Measurements from ENCODE around the gene MAP3K8.

The MAP3K8 gene

DNA sequence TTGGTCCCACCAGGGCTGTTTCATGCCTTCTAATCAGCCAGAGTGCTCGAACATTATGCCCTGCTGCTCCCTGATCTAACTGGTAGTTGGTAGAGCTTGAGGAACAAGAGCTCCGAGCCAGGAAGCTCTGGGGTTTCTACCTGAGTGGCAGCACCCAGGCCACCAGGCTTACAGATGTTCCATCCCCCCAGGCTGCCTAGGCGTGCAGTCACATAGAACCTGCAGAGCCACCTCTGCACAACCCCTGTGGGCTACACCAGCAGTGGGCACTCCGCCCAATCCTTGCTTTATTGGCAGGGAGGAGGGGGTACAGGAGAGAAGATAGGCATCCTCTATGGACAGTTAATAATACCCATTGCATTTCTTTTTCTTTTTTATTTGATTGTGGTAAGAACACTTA is 21.8 kb downstream of the MAP3K8 start:
- Histone ChIP-seq H3K79me2 (ENCODE audit: control insufficient read depth, insufficient read depth, low read length, poor library complexity) (no peaks in the 10 kb centered on the region), H4K91ac (ENCODE audit: low read depth, low read length) (no peak overlapping the region), H3K4me2 (ENCODE audit: low read length) (no peak overlapping the region), H2AFZ (ENCODE audit: insufficient read depth, low read length, poor library complexity) (no peak overlapping the region), H3K4me3 (ENCODE audit: low read depth, low read length) (no peak overlapping the region), H3K14ac (ENCODE audit: low read length) (no peak overlapping the region), H3K18ac (ENCODE audit: low read length) (no peak overlapping the region), H4K12ac (ENCODE audit: low read depth, low read length) (no peak overlapping the region), H4K8ac (ENCODE audit: low read depth, low read length) (no peak overlapping the region), H2BK12ac (ENCODE audit: low read length) (no peak overlapping the region), H3K9ac (ENCODE audit: low read length) (no peak overlapping the region), H3K36me3 (ENCODE audit: control insufficient read depth in 1 of 2, insufficient read depth in 2 of 2, low read length in 2 of 2) (peaks cover 36 to 41% of the 10 kb centered on the region in 2 experiments), H3K9me3 (ENCODE audit: insufficient read depth, low read depth, low read length) (no peaks in the 10 kb centered on the region), H3K79me1 (ENCODE audit: low read length) (no peaks in the 10 kb centered on the region), H3K27me3 (ENCODE audit: insufficient read depth, low read length) (no peaks in the 10 kb centered on the region), H2BK120ac (ENCODE audit: insufficient read depth, low read length, poor library complexity) (no peak overlapping the region), H3K4me1 (ENCODE audit: control insufficient read depth in 1 of 2, insufficient read depth in 2 of 2, low read length in 2 of 2) (no peaks in the 10 kb centered on the region), H3K4ac (ENCODE audit: low read depth, low read length) (no peak overlapping the region), H2BK5ac (ENCODE audit: low read depth, low read length, poor library complexity) (no peak overlapping the region), H2AK5ac (ENCODE audit: low read length) (no peak overlapping the region), H3K27ac (ENCODE audit: low read depth, low read length) (no peak overlapping the region), H3K23ac (ENCODE audit: low read length) (no peak overlapping the region)
- DNase-seq, result no peak
- WGBS (ENCODE audit: extremely low coverage, insufficient coverage, insufficient read length), result no CpG with 5 or more reads among the region's 4 CpGs

DNA sequence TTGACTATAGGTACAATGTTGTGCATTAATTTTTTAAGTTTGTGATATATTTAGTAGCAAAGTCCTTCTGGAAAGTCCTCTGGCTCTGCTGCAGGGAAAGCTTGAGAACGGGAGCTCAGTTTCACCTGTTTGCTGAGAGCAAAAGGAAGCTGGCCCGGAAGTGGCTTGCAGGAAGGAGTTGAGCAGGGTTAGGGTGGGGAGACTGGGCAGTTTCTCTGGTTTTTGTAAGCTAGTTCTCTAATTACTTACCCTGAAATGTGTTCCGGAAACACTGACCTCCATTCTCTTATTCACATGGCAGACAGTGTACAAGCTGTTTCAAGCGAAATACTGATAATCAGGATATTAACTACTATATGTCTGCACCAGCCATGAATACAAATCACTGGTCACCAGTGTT is 22.3 kb downstream of the MAP3K8 start:
- Histone ChIP-seq H3K18ac (ENCODE audit: low read length) (no peak overlapping the region), H3K36me3 (ENCODE audit: control insufficient read depth in 1 of 2, insufficient read depth in 2 of 2, low read length in 2 of 2) (peaks cover 37 to 42% of the 10 kb centered on the region in 2 experiments), H3K4me1 (ENCODE audit: control insufficient read depth in 1 of 2, insufficient read depth in 2 of 2, low read length in 2 of 2) (no peaks in the 10 kb centered on the region), H2BK12ac (ENCODE audit: low read length) (no peak overlapping the region), H3K27me3 (ENCODE audit: insufficient read depth, low read length) (no peaks in the 10 kb centered on the region), H3K9me3 (ENCODE audit: insufficient read depth, low read depth, low read length) (no peaks in the 10 kb centered on the region), H3K4me3 (ENCODE audit: low read depth, low read length) (no peak overlapping the region), H3K23ac (ENCODE audit: low read length) (no peak overlapping the region), H3K79me1 (ENCODE audit: low read length) (no peaks in the 10 kb centered on the region), H2AFZ (ENCODE audit: insufficient read depth, low read length, poor library complexity) (no peak overlapping the region), H2BK120ac (ENCODE audit: insufficient read depth, low read length, poor library complexity) (no peak overlapping the region), H3K27ac (ENCODE audit: low read depth, low read length) (no peak overlapping the region), H2AK5ac (ENCODE audit: low read length) (no peak overlapping the region), H4K8ac (ENCODE audit: low read depth, low read length) (no peak overlapping the region), H3K9ac (ENCODE audit: low read length) (no peak overlapping the region), H2BK5ac (ENCODE audit: low read depth, low read length, poor library complexity) (no peak overlapping the region), H3K4me2 (ENCODE audit: low read length) (no peak overlapping the region), H3K14ac (ENCODE audit: low read length) (no peak overlapping the region), H4K91ac (ENCODE audit: low read depth, low read length) (no peak overlapping the region), H3K79me2 (ENCODE audit: control insufficient read depth, insufficient read depth, low read length, poor library complexity) (no peaks in the 10 kb centered on the region), H4K12ac (ENCODE audit: low read depth, low read length) (no peak overlapping the region), H3K4ac (ENCODE audit: low read depth, low read length) (no peak overlapping the region)
- no CpG with 5 or more reads among the region's 4 CpGs for WGBS (ENCODE audit: extremely low coverage, insufficient coverage, insufficient read length)
- DNase-seq, result no peak

DNA sequence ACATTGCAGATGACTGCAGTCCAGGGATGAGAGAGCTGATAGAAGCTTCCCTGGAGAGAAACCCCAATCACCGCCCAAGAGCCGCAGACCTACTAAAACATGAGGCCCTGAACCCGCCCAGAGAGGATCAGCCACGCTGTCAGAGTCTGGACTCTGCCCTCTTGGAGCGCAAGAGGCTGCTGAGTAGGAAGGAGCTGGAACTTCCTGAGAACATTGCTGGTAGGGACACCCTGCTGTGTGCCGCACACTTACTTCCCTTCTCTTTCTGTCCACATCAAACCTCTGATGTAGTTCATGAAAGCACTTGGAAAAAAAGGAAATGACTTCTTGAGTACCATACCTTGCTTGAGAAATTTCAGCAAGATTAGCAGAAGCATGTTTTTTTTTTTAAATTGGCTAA is 25.3 kb downstream of the MAP3K8 start:
- H3K27me3 ChIP-seq (ENCODE audit: insufficient read depth, low read length), result no peaks in the 10 kb centered on the region
- no peak overlapping the region for H4K8ac ChIP-seq (ENCODE audit: low read depth, low read length)
- no peak overlapping the region for H3K18ac ChIP-seq (ENCODE audit: low read length)
- H4K12ac ChIP-seq (ENCODE audit: low read depth, low read length), result no peak overlapping the region
- H2AK5ac ChIP-seq (ENCODE audit: low read length), result no peak overlapping the region
- H3K14ac ChIP-seq (ENCODE audit: low read length), result no peak overlapping the region
- no peak overlapping the region for H2BK12ac ChIP-seq (ENCODE audit: low read length)
- H3K9me3 ChIP-seq (ENCODE audit: insufficient read depth, low read depth, low read length), result no peaks in the 10 kb centered on the region
- no peak overlapping the region for H3K9ac ChIP-seq (ENCODE audit: low read length)
- no CpG with 5 or more reads among the region's 6 CpGs for WGBS (ENCODE audit: extremely low coverage, insufficient coverage, insufficient read length)
- H3K79me2 ChIP-seq (ENCODE audit: control insufficient read depth, insufficient read depth, low read length, poor library complexity), result no peaks in the 10 kb centered on the region
- H3K79me1 ChIP-seq (ENCODE audit: low read length), result no peaks in the 10 kb centered on the region
- no peak overlapping the region for H3K4ac ChIP-seq (ENCODE audit: low read depth, low read length)
- H3K23ac ChIP-seq (ENCODE audit: low read length), result no peak overlapping the region
- no peak overlapping the region for H3K27ac ChIP-seq (ENCODE audit: low read depth, low read length)
- H3K4me1 ChIP-seq (ENCODE audit: control insufficient read depth in 1 of 2, insufficient read depth in 2 of 2, low read length in 2 of 2), result peaks cover 0 to under 1% of the 10 kb centered on the region in 2 experiments
- H2BK120ac ChIP-seq (ENCODE audit: insufficient read depth, low read length, poor library complexity), result no peak overlapping the region
- H2BK5ac ChIP-seq (ENCODE audit: low read depth, low read length, poor library complexity), result no peak overlapping the region
- no peak for DNase-seq
- H3K4me3 ChIP-seq (ENCODE audit: low read depth, low read length), result no peak overlapping the region
- peaks cover 27 to 32% of the 10 kb centered on the region in 2 experiments for H3K36me3 ChIP-seq (ENCODE audit: control insufficient read depth in 1 of 2, insufficient read depth in 2 of 2, low read length in 2 of 2)
- H4K91ac ChIP-seq (ENCODE audit: low read depth, low read length), result no peak overlapping the region
- H3K4me2 ChIP-seq (ENCODE audit: low read length), result no peak overlapping the region
- H2AFZ ChIP-seq (ENCODE audit: insufficient read depth, low read length, poor library complexity), result no peak overlapping the region

- WGBS (ENCODE audit: extremely low coverage, insufficient coverage, insufficient read length), result no CpG with 5 or more reads among the region's 3 CpGs
- Histone ChIP-seq H3K36me3 (ENCODE audit: control insufficient read depth in 1 of 2, insufficient read depth in 2 of 2, low read length in 2 of 2) (peaks cover 27 to 31% of the 10 kb centered on the region in 2 experiments), H2BK5ac (ENCODE audit: low read depth, low read length, poor library complexity) (no peak overlapping the region), H3K79me1 (ENCODE audit: low read length) (no peaks in the 10 kb centered on the region), H2AFZ (ENCODE audit: insufficient read depth, low read length, poor library complexity) (no peak overlapping the region), H3K4me3 (ENCODE audit: low read depth, low read length) (no peak overlapping the region), H3K9ac (ENCODE audit: low read length) (no peak overlapping the region), H2BK12ac (ENCODE audit: low read length) (no peak overlapping the region), H3K79me2 (ENCODE audit: control insufficient read depth, insufficient read depth, low read length, poor library complexity) (no peaks in the 10 kb centered on the region), H3K14ac (ENCODE audit: low read length) (no peak overlapping the region), H4K91ac (ENCODE audit: low read depth, low read length) (no peak overlapping the region), H3K4ac (ENCODE audit: low read depth, low read length) (no peak overlapping the region), H4K12ac (ENCODE audit: low read depth, low read length) (no peak overlapping the region), H2AK5ac (ENCODE audit: low read length) (no peak overlapping the region), H3K4me1 (ENCODE audit: control insufficient read depth in 1 of 2, insufficient read depth in 2 of 2, low read length in 2 of 2) (peaks cover 0 to 3% of the 10 kb centered on the region in 2 experiments), H3K9me3 (ENCODE audit: insufficient read depth, low read depth, low read length) (no peaks in the 10 kb centered on the region), H3K27me3 (ENCODE audit: insufficient read depth, low read length) (no peaks in the 10 kb centered on the region), H3K27ac (ENCODE audit: low read depth, low read length) (no peak overlapping the region), H4K8ac (ENCODE audit: low read depth, low read length) (no peak overlapping the region), H3K18ac (ENCODE audit: low read length) (no peak overlapping the region), H3K23ac (ENCODE audit: low read length) (no peak overlapping the region), H3K4me2 (ENCODE audit: low read length) (no peak overlapping the region), H2BK120ac (ENCODE audit: insufficient read depth, low read length, poor library complexity) (no peak overlapping the region)
- no peak for DNase-seq
Observed at GRCh38 chr10:30460121-30460520, 26.1 kb downstream of the MAP3K8 start.
